A549 (cell line): ENCODE measurements around the gene CEP83. TPM values are rescaled to one million over a fixed set of nuclear protein-coding genes. Genes with fewer than 3 reads are reported as not detected.
A peak's percentile ranks its signal among the peaks of the same experiment; 100 is the strongest.

ENCODE experiments used
- ATAC-seq, 2 experiments: fragments of 200-7000 bp in 1 of 2; fragments of >200 bp in 1 of 2; cut with Nextera tagmentation in 1 of 2; cut with Tn5 transposase in 1 of 2; 3 replicates each; pipeline versions ENCODE4 v1.8.0 to v1.9.1; 2018 to 2020; ENCODE audit warnings: mild to moderate bottlenecking in 1 of 2, moderate library complexity in 1 of 2
- CTCF ChIA-PET: fragments of 300-600 bp; sonication (Branson Sonifier 250); formaldehyde crosslinking; extraction: SDS; loops from one replicate; lab custom pipeline; 2021; ENCODE audit warnings: antibody characterized with exemption, inconsistent platforms; lab: Yijun Ruan, JAX
- POLR2A ChIA-PET: fragments of 350-600 bp; formaldehyde crosslinking; extraction: SDS; loops from one replicate; lab custom pipeline; 2021; ENCODE audit warnings: antibody characterized with exemption, inconsistent platforms; lab: Yijun Ruan, JAX
- DNase-seq, 2 experiments: peaks; one replicate each; pipeline versions ENCODE4 v3.0.0 to v3.0.0-alpha.2; 2011 to 2016; ENCODE audit warnings: low read depth in 1 of 2, low spot score in 1 of 2
- FAIRE-seq: peaks from 2 replicates; lab custom pipeline; 2011; peaks lifted over from hg19 to GRCh38; lab: Jason Lieb, UNC
- H3K27ac ChIP-seq, 2 experiments: fragments of >200 bp; sonication (Bioruptor Twin); formaldehyde crosslinking; 3 replicates each; pipeline ENCODE4 v1.5.1; 2016 to 2017
- H3K4me1 ChIP-seq: fragments of >200 bp; sonication (Bioruptor Twin); formaldehyde crosslinking; 3 replicates; pipeline ENCODE4 v1.6.1; 2016
- H3K4me2 ChIP-seq: fragments of >200 bp; sonication (Bioruptor Twin); formaldehyde crosslinking; 3 replicates; pipeline ENCODE4 v1.6.1; 2016
- H3K4me3 ChIP-seq: fragments of >200 bp; sonication (Bioruptor Twin); formaldehyde crosslinking; 3 replicates; pipeline ENCODE4 v1.5.1; 2016
- H3K9me3 ChIP-seq: fragments of >200 bp; sonication (Bioruptor Twin); formaldehyde crosslinking; 3 replicates; pipeline ENCODE4 v1.6.1; 2016
- CTCF ChIP-seq: fragments of >200 bp; sonication (Bioruptor Twin); formaldehyde crosslinking; IDR thresholded peaks from 3 replicates; pipeline ENCODE4 v1.5.1; 2016
- EP300 ChIP-seq, 2 experiments: fragments of >200 bp; sonication (Bioruptor Twin); formaldehyde crosslinking; IDR thresholded peaks; 2 replicates in 1 of 2; 3 replicates in 1 of 2; pipeline ENCODE4 v1.6.1; 2016 to 2017
- GATA3 ChIP-seq: IDR thresholded peaks from 2 replicates; pipeline ENCODE4 v1.6.1; 2012; ENCODE audit warnings: borderline replicate concordance
- HES2 ChIP-seq: fragments of >200 bp; sonication (Bioruptor Twin); formaldehyde crosslinking; IDR thresholded peaks from 2 replicates; pipeline ENCODE4 v1.6.1; 2016
- HEYL ChIP-seq: fragments of 250-450 bp; sonication (Bioruptor Pico); IDR thresholded peaks from 2 replicates; pipeline ENCODE4 v1.8.0; 2021; ENCODE audit warnings: mild to moderate bottlenecking, moderate library complexity
- HOXA7 ChIP-seq: fragments of 250-450 bp; sonication (Bioruptor Pico); IDR thresholded peaks from 2 replicates; pipeline ENCODE4 v1.5.0; 2020; ENCODE audit warnings: mild to moderate bottlenecking, moderate library complexity
- HOXB5 ChIP-seq: fragments of 250-450 bp; sonication (Bioruptor Pico); IDR thresholded peaks from 2 replicates; pipeline ENCODE4 v1.5.0; 2020; ENCODE audit warnings: mild to moderate bottlenecking, moderate library complexity
- KDM1A ChIP-seq: fragments of 200-600 bp; sonication (generic); IDR thresholded peaks from 2 replicates; pipeline ENCODE4 v1.6.1; 2016; ENCODE audit warnings: low read depth, mild to moderate bottlenecking
- MAZ ChIP-seq: fragments of 150-350 bp; IDR thresholded peaks from 2 replicates; pipeline ENCODE4 v1.6.1; 2014; ENCODE audit warnings: antibody characterized with exemption, low read depth, low read length, borderline replicate concordance
- NFE2L2 ChIP-seq: fragments of 150-350 bp; conservative IDR thresholded peaks from 2 replicates; pipeline ENCODE4 v1.6.1; 2014; ENCODE audit warnings: low read length
- POLR2A ChIP-seq: IDR thresholded peaks from 2 replicates; pipeline ENCODE4 v1.6.1; 2012; ENCODE audit warnings: mild to moderate bottlenecking, low read length
- POLR2AphosphoS2 ChIP-seq: conservative IDR thresholded peaks from 2 replicates; pipeline ENCODE4 v1.6.1; 2012; ENCODE audit warnings: low read length, improper control_type of control experiment, inconsistent platforms
- REST ChIP-seq: fragments of 200-600 bp; sonication (generic); IDR thresholded peaks from 2 replicates; pipeline ENCODE4 v1.6.1; 2016; ENCODE audit warnings: antibody characterized with exemption, mild to moderate bottlenecking, moderate library complexity
- SREBF2 ChIP-seq: fragments of 450-650 bp; IDR thresholded peaks from 2 replicates; pipeline ENCODE4 v1.6.1; 2014; ENCODE audit warnings: mild to moderate bottlenecking, moderate library complexity
- TFCP2L1 ChIP-seq: fragments of 250-450 bp; sonication (Bioruptor Pico); IDR thresholded peaks from 2 replicates; pipeline ENCODE4 v1.5.0; 2021; ENCODE audit warnings: mild to moderate bottlenecking
- WGBS: methylation state at CpG from one replicate; pipeline ENCODE4 v1.1.6; 2017; ENCODE audit errors: missing lambda C conversion rate; 5-methylcytosine and 5-hydroxymethylcytosine counted together
- polyA plus RNA-seq, 4 experiments: library from polyadenylated mRNA; depleted of rRNA in 3 of 4; stranded (reverse); fragments of >200 nt; fragmentation: RNase III in 1 of 4; extraction: RNeasy Plus Mini Kit Qiagen cat#74134 plus additional on column Dnase treatment in 1 of 4; gene quantifications; 2 replicates in 3 of 4; 3 replicates in 1 of 4; pipeline ENCODE4 v1.2.3, GENCODE V29; 2011 to 2017

The CEP83 gene
- polyA plus RNA-seq, 2 of the 4 experiments (the other 2 are of a cell fraction): 8.5 to 21.4 TPM

GRCh38 chr12:94498698-94499097 lies 39.0 kb upstream of the CEP83 start:
- DNase-seq (no peak), FAIRE-seq (no peak), ATAC-seq (no peak)
- Histone ChIP-seq H3K4me1 (no peaks in the 10 kb centered on the region), H3K4me2 (no peak overlapping the region), H3K27ac (no peak overlapping the region), H3K9me3 (peaks cover 7% of the 10 kb centered on the region; the same call in 2 of the 3 replicates), H3K4me3 (no peak overlapping the region)
- 2% methylated on average over 3 of the region's 3 CpGs for WGBS
- no peak for TF ChIP-seq NFE2L2
- TF ChIP-seq TFCP2L1 (CRISPR knock-in tag): no peak
- TF ChIP-seq MAZ: no peak
- no peak for TF ChIP-seq KDM1A
- no peak for TF ChIP-seq GATA3
- no peak for TF ChIP-seq HEYL (CRISPR knock-in tag)
- ChIA-PET CTCF (no interaction called here), POLR2A (no interaction called here)

GRCh38 chr12:94498073-94498472 lies 38.4 kb upstream of the CEP83 start:
- Histone ChIP-seq H3K4me1 (no peaks in the 10 kb centered on the region), H3K9me3 (peaks cover 7% of the 10 kb centered on the region; the same call in 2 of the 3 replicates), H3K4me2 (no peak overlapping the region), H3K4me3 (no peak overlapping the region), H3K27ac (no peak overlapping the region)
- WGBS: 28% methylated on average over 8 of the region's 8 CpGs
- peak in 1 of 2 experiments; percentile 36 for DNase-seq
- no peak for TF ChIP-seq REST
- ChIA-PET POLR2A (no interaction called here), CTCF (no interaction called here)
- ATAC-seq: no peak
- no peak for FAIRE-seq

GRCh38 chr12:94495445-94496115 lies 35.9 kb upstream of the CEP83 start:
- TF ChIP-seq POLR2AphosphoS2 (no peak), CTCF (no peak), HOXA7 (no peak), HES2 (no peak), HOXB5 (CRISPR knock-in tag) (no peak), SREBF2 (no peak), POLR2A (no peak), EP300 (IDR thresholded peaks at IDR 0.05) (no peak)
- Histone ChIP-seq H3K9me3 (peaks cover 7% of the 10 kb centered on the region; the same call in 2 of the 3 replicates), H3K4me2 (no peak overlapping the region), H3K4me3 (no peak overlapping the region), H3K27ac (no peak overlapping the region), H3K4me1 (no peaks in the 10 kb centered on the region)
- FAIRE-seq: no peak
- CTCF ChIA-PET: interaction anchor here (1.3 kb wide), 1 partner anchor 38 kb away, joined by 3 read pairs; no protein-coding TSS in a partner anchor
- POLR2A ChIA-PET: no interaction called here
- DNase-seq: no peak
- ATAC-seq: no peak
- WGBS: 9% methylated on average over 4 of the region's 4 CpGs
